HCT116 (cell line): ENCODE results near the gene SULT1A2. TPM values are rescaled to one million over a fixed set of nuclear protein-coding genes. Genes with fewer than 3 reads are reported as not detected.

Source experiments
- ATAC-seq: fragments of 200-7000 bp; cut with Tn5 transposase; 2 replicates; pipeline ENCODE4 v1.9.1; 2020; ENCODE audit warnings: mild to moderate bottlenecking, moderate library complexity
- BruUV-seq: library from RNA; stranded (reverse); fragments of 400-500 nt; replicated peaks from 2 replicates; lab custom pipeline; 2021; lab: Mats Ljungman, UMichigan
- CTCF ChIA-PET: fragments of 300-600 bp; sonication (Branson Sonifier 250); formaldehyde crosslinking; loops from one replicate; lab custom pipeline; 2021; ENCODE audit warnings: antibody characterized with exemption; lab: Charles Lee
- POLR2A ChIA-PET: fragments of 300-600, 350-600 bp; sonication (Branson Sonifier 250); formaldehyde crosslinking; loops from one replicate; lab custom pipeline; 2021; ENCODE audit warnings: antibody characterized with exemption; lab: Charles Lee
- RAD21 ChIA-PET, 2 experiments: fragments of 300-600 bp; sonication (Branson Sonifier 250); formaldehyde crosslinking; loops; one replicate each; lab custom pipeline; 2023; ENCODE audit warnings: low total read pairs in 2 of 2; ENCODE audit not compliant: uncharacterized antibody in 2 of 2, unreplicated experiment in 2 of 2, low non-redundant PET in 1 of 2; lab: Charles Lee
- DNase-seq: peaks from one replicate; pipeline ENCODE4 v3.0.0-alpha.2; 2010; ENCODE audit warnings: low read depth, low spot score
- H2AFZ ChIP-seq: fragments of 200-600 bp; shearing (Covaris generic), sonication (generic); 2 replicates; pipeline ENCODE4 v1.6.1; 2017; ENCODE audit warnings: low read depth, mixed run types, mixed read lengths, antibody characterized with exemption, low read length; ENCODE audit not compliant: poor library complexity, severe bottlenecking
- H3K27ac ChIP-seq: 2 replicates; pipeline ENCODE4 v1.5.1; 2012; ENCODE audit warnings: low read depth, low read length
- H3K27me3 ChIP-seq: fragments of 200-600 bp; sonication (generic); 2 replicates; pipeline ENCODE4 v1.6.1; 2016; ENCODE audit warnings: mixed run types, low read length, mixed read lengths; ENCODE audit not compliant: insufficient read depth
- H3K36me3 ChIP-seq, 2 experiments: fragments of 200-500 bp in 1 of 2; fragments of 200-600 bp in 1 of 2; sonication (Bioruptor generic) in 1 of 2; sonication (generic) in 1 of 2; 2 replicates each; pipeline versions ENCODE4 v1.5.1 to v1.6.1; 2014 to 2016; ENCODE audit warnings: low read length in 2 of 2, inconsistent platforms in 1 of 2, mixed read lengths in 1 of 2, mixed run types in 1 of 2; ENCODE audit not compliant: insufficient read depth in 2 of 2, control insufficient read depth in 1 of 2
- H3K4me1 ChIP-seq, 2 experiments: fragments of 200-600 bp in 1 of 2; sonication (generic) in 1 of 2; 2 replicates each; pipeline versions ENCODE4 v1.5.1 to v1.6.1; 2012 to 2017; ENCODE audit warnings: low read length in 2 of 2, inconsistent platforms in 1 of 2, mild to moderate bottlenecking in 1 of 2, mixed read lengths in 1 of 2, mixed run types in 1 of 2, moderate library complexity in 1 of 2; ENCODE audit not compliant: insufficient read depth in 2 of 2, control insufficient read depth in 1 of 2
- H3K4me2 ChIP-seq: fragments of 200-600 bp; sonication (generic); 2 replicates; pipeline ENCODE4 v1.6.1; 2017; ENCODE audit warnings: mixed run types, low read length, mixed read lengths
- H3K4me3 ChIP-seq, 2 experiments: fragments of 200-600 bp in 1 of 2; sonication (generic) in 1 of 2; replicated peaks in 1 of 2; 2 replicates each; pipeline ENCODE4 v1.5.1; 2011 to 2016; ENCODE audit warnings: low read length in 2 of 2, control low read depth in 1 of 2, low read depth in 1 of 2, mild to moderate bottlenecking in 1 of 2, mixed read lengths in 1 of 2, mixed run types in 1 of 2
- H3K79me2 ChIP-seq: fragments of 200-600 bp; sonication (generic); 2 replicates; pipeline ENCODE4 v1.6.1; 2017; ENCODE audit warnings: mild to moderate bottlenecking, mixed run types, low read length, moderate library complexity, mixed read lengths; ENCODE audit not compliant: insufficient read depth
- H3K9ac ChIP-seq: fragments of 200-600 bp; sonication (generic); 2 replicates; pipeline ENCODE4 v1.6.1; 2016; ENCODE audit warnings: low read length, mixed read lengths
- H3K9me2 ChIP-seq: fragments of 200-600 bp; sonication (generic), shearing (Covaris generic); 2 replicates; pipeline ENCODE4 v1.6.1; 2017; ENCODE audit warnings: mixed run types, mild to moderate bottlenecking, moderate library complexity; ENCODE audit not compliant: insufficient read depth
- H3K9me3 ChIP-seq, 2 experiments: fragments of 200-500 bp in 1 of 2; fragments of 200-600 bp in 1 of 2; sonication (Bioruptor generic) in 1 of 2; sonication (generic) in 1 of 2; 2 replicates each; pipeline ENCODE4 v1.6.1; 2014 to 2017; ENCODE audit warnings: low read length in 2 of 2, mixed read lengths in 2 of 2, inconsistent platforms in 1 of 2, low read depth in 1 of 2, mild to moderate bottlenecking in 1 of 2, mixed run types in 1 of 2, moderate library complexity in 1 of 2; ENCODE audit not compliant: control insufficient read depth in 1 of 2, insufficient read depth in 1 of 2
- H4K20me1 ChIP-seq: fragments of 200-600 bp; sonication (generic), shearing (Covaris generic); 2 replicates; pipeline ENCODE4 v1.6.1; 2017; ENCODE audit warnings: mixed run types, mild to moderate bottlenecking, moderate library complexity; ENCODE audit not compliant: insufficient read depth
- CBX3 ChIP-seq: IDR thresholded peaks from 2 replicates; pipeline ENCODE4 v1.6.1; 2012; ENCODE audit warnings: low read depth
- CEBPB ChIP-seq: IDR thresholded peaks from 2 replicates; pipeline ENCODE4 v1.6.1; 2012; ENCODE audit warnings: low read depth
- CTCF ChIP-seq, 3 experiments: fragments of 200-600 bp in 1 of 3; sonication (generic) in 1 of 3; IDR thresholded peaks in 2 of 3; conservative IDR thresholded peaks in 1 of 3; 2 replicates each; pipeline ENCODE4 v1.5.1; 2012 to 2017; ENCODE audit warnings: low read depth in 2 of 3, low read length in 2 of 3, antibody characterized with exemption in 1 of 3, borderline replicate concordance in 1 of 3, control low read depth in 1 of 3, mild to moderate bottlenecking in 1 of 3, mixed read lengths in 1 of 3, mixed run types in 1 of 3, moderate library complexity in 1 of 3; ENCODE audit not compliant: insufficient read depth in 1 of 3
- EGR1 ChIP-seq: IDR thresholded peaks from 2 replicates; pipeline ENCODE4 v1.6.1; 2012; ENCODE audit warnings: low read depth
- ELF1 ChIP-seq: IDR thresholded peaks from 2 replicates; pipeline ENCODE4 v1.6.1; 2012; ENCODE audit warnings: low read depth, borderline replicate concordance
- EZH2phosphoT487 ChIP-seq: fragments of 200-600 bp; IDR thresholded peaks from 2 replicates; pipeline ENCODE4 v1.6.1; 2018; ENCODE audit warnings: antibody characterized with exemption, borderline replicate concordance
- FOSL1 ChIP-seq: IDR thresholded peaks from 2 replicates; pipeline ENCODE4 v1.6.1; 2012; ENCODE audit warnings: low read depth
- JUND ChIP-seq: IDR thresholded peaks from 2 replicates; pipeline ENCODE4 v1.6.1; 2012
- POLR2A ChIP-seq: IDR thresholded peaks from 2 replicates; pipeline ENCODE4 v1.7.0; 2011; ENCODE audit warnings: borderline replicate concordance; ENCODE audit not compliant: insufficient read depth, insufficient read length; ENCODE audit errors: extremely low read depth
- POLR2AphosphoS5 ChIP-seq: IDR thresholded peaks from 2 replicates; pipeline ENCODE4 v1.6.1; 2011; ENCODE audit warnings: mild to moderate bottlenecking, low read depth, low read length, moderate library complexity
- RAD21 ChIP-seq: IDR thresholded peaks from 2 replicates; pipeline ENCODE4 v1.6.1; 2012; ENCODE audit warnings: low read depth, mild to moderate bottlenecking
- REST ChIP-seq: IDR thresholded peaks from 2 replicates; pipeline ENCODE4 v1.6.1; 2012; ENCODE audit warnings: low read depth
- SIN3A ChIP-seq: IDR thresholded peaks from 2 replicates; pipeline ENCODE4 v1.6.1; 2012; ENCODE audit warnings: low read depth
- SP1 ChIP-seq: IDR thresholded peaks from 2 replicates; pipeline ENCODE4 v1.6.1; 2012; ENCODE audit warnings: low read depth
- SRF ChIP-seq: IDR thresholded peaks from 2 replicates; pipeline ENCODE4 v1.6.1; 2012; ENCODE audit warnings: low read depth
- TCF7L2 ChIP-seq: IDR thresholded peaks from 2 replicates; pipeline ENCODE4 v1.7.0; 2011; ENCODE audit warnings: borderline replicate concordance, inconsistent platforms; ENCODE audit not compliant: insufficient read depth, insufficient read length; ENCODE audit errors: extremely low read depth
- YY1 ChIP-seq: IDR thresholded peaks from 2 replicates; pipeline ENCODE4 v1.6.1; 2011; ENCODE audit warnings: low read length, low read depth, moderate library complexity, mild to moderate bottlenecking; ENCODE audit not compliant: insufficient replicate concordance; ENCODE audit errors: extremely low read depth
- ZBTB33 ChIP-seq: IDR thresholded peaks from 2 replicates; pipeline ENCODE4 v1.6.1; 2011; ENCODE audit warnings: mild to moderate bottlenecking, low read length, moderate library complexity; ENCODE audit not compliant: insufficient replicate concordance; ENCODE audit errors: extremely low read depth
- ZNF274 ChIP-seq: fragments of 200-500 bp; sonication (Bioruptor generic); IDR thresholded peaks from 2 replicates; pipeline ENCODE4 v1.6.1; 2014; ENCODE audit warnings: mild to moderate bottlenecking, low read depth, low read length, inconsistent platforms
- intact Hi-C: fragments of 100-400 bp; cut with micrococcal nuclease; formaldehyde crosslinking; loops from 2 replicates; pipeline ENCODE4 v1.10.0; 2022
- total RNA-seq: library from RNA; stranded (reverse); gene quantifications from one replicate; pipeline ENCODE4 v1.2.1, GENCODE V29; 2021; ENCODE audit not compliant: unreplicated experiment
- TF ChIP-seq, protein P1 (sequence below): IDR thresholded peaks from 2 replicates; pipeline ENCODE4 v1.6.1; 2012

SULT1A2 gene
- total RNA-seq, 1 experiment from 2014 or later, result 1.9 TPM

DNA sequence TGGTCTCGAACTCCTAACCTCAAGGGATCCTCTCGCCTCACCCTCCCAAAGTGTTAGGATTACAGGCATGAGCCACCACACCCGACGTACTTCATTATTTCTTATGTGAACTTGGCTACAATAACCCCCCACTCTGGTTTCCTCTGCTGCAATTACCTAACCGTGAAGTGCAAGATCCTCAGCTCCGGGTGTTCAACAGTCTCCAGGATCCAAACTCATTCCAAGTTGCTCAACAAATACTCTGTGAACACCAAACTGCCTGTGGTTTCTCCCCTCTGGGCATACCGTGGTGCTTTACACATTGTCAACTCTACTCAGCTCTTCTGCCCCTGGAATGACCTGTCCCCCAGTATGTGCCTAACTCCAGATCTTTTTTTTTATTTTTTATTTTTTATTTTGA, 19.8 kb upstream of the SULT1A2 start:
- ChIA-PET POLR2A (no interaction called here), RAD21 (interaction anchor here (0.6 to 1.0 kb wide), 2 partner anchors 67 to 339 kb away, joined by 3 to 4 read pairs; no protein-coding TSS in a partner anchor), CTCF (no interaction called here)
- Histone ChIP-seq H3K36me3 (no peaks in the 10 kb centered on the region), H3K27ac (no peak overlapping the region), H3K9ac (no peak overlapping the region), H2AFZ (no peak overlapping the region), H4K20me1 (no peaks in the 10 kb centered on the region), H3K9me3 (no peaks in the 10 kb centered on the region), H3K4me2 (no peak overlapping the region), H3K79me2 (no peaks in the 10 kb centered on the region), H3K4me3 (no peak overlapping the region), H3K9me2 (no peaks in the 10 kb centered on the region), H3K27me3 (no peaks in the 10 kb centered on the region), H3K4me1 (no peaks in the 10 kb centered on the region)
- intact Hi-C loops, result loop anchor here (5.0 kb wide), 1 partner anchor 339 kb away; no protein-coding TSS in a partner anchor
- TF ChIP-seq SP1, result no peak
- no peak for TF ChIP-seq YY1
- TF ChIP-seq CTCF (IDR thresholded peaks at IDR 0.05 in 2 of 3, conservative IDR thresholded peaks at IDR 0.05 in 1 of 3; ENCODE audit: borderline replicate concordance in 1 of 3, insufficient read depth in 1 of 3, low read depth in 2 of 3, low read length in 2 of 3), result no peak
- TF ChIP-seq POLR2A, result no peak
- no peak for TF ChIP-seq POLR2AphosphoS5
- TF ChIP-seq RAD21, result no peak
- TF ChIP-seq, protein P1, sequence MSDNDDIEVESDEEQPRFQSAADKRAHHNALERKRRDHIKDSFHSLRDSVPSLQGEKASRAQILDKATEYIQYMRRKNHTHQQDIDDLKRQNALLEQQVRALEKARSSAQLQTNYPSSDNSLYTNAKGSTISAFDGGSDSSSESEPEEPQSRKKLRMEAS, result no peak
- TF ChIP-seq FOSL1, result no peak
- no peak for TF ChIP-seq ZNF274
- TF ChIP-seq JUND, result no peak
- no peak for TF ChIP-seq TCF7L2
- TF ChIP-seq EGR1, result no peak
- no peak for TF ChIP-seq ZBTB33
- no peak for TF ChIP-seq CEBPB
- TF ChIP-seq ELF1, result no peak
- TF ChIP-seq SRF, result no peak
- TF ChIP-seq SIN3A, result no peak
- no peak for TF ChIP-seq CBX3
- no peak for TF ChIP-seq REST
- no peak for TF ChIP-seq EZH2phosphoT487
- DNase-seq (no peak), ATAC-seq (no peak)
- BruUV-seq, result no TSS peak
